ENCODE data around the gene CARD14.

The CARD14 gene

DNA sequence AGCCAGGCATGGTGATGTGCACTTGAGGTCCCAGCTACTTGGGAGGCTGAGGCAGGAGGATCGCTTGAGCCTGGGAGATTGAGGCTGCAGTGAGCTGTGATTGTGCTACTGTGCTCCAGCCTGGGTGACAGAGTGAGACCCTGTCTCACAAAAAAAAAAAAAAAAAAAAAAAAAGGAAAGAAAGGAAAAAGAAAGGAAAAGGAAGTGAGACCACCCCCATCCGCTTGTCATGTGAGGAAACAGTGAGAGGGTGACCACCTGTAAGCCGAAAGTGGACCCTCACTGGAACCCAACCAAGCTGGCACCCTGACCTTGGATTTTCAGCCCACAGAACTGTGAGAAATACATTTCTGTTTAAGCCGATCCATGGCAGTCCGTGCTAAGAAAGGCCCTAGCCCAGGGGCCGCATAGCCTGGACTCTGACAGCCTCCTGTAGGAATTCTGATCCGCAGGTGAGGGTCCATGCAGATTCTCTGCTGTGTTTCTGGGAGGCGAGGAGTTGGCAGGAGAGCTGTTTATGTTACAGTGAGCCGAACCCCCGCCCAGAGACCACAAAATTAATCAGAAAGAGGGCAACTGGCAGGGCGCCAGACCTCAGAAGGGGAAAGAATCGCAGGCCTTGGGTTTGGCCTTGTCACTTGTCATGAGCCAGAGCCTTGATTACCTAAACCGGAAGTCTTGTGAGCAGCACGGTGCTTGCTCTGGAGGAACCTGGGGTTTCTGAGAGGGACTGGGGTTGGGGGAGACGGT, 49.4 kb downstream of the CARD14 start:
- peak overlapping the region; percentile 72 for H3K4me3 ChIP-seq (ENCODE audit: low read length)
- peak; percentile 84 for DNase-seq (ENCODE audit: low read depth, low spot score)

DNA sequence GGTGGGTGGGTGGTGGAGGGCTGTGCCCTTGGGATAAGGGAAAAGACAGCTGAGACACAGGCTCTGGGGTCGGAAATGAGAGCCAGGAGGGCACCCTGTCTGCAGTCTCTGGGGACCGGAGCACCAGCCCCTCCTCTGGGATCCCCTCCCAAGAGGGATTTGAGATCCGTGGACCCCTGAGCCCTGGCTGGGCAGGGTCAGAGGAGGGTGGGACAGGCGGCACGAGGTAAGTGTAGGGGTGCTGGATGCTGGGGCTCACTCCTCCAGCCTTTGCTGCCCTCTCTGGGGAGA, 49.9 kb downstream of the CARD14 start:
- peak overlapping the region; percentile 72 for H3K4me3 ChIP-seq (ENCODE audit: low read length)
- no peak for DNase-seq (ENCODE audit: low read depth, low spot score)

DNA sequence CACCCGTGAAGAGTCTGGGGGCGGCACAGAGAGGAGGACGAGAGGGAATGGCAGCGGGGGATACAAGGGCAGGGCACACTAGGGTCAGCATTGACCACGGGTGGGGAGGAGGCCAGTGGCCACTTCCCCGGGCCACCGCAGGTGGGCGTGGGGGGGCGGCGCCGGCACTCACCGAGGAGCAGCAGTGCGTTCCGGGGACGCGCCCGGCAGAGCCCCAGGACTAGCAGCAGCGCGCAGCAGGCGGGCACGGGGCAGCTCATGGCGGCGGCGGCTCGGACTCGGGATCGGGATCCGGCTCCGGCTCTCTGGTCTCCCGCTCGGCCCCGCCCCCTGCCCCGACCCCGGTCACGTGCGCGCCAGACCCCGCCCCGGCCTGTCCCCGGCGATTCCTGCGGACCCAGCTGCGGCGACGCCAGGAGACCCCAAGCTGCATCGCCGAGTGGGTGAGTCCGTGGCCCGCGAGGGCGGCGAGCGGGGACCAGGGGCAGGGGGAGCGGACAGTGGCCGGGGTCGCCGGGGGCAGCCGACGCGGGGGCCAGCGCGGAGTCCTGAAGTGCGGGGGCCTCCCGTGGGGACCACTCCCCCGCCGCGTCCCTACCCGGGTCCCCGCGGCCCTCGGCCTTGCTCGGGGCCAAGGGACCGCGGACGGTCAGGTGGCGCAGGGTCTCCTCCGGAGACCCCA, 50.4 kb downstream of the CARD14 start, which contains the start of the genes SGSH and SLC26A11:
SGSH (minus strand) TSS at position 280 of the 682 bp plus-strand sequence; CDS start at position 260, 20 bp downstream.
SLC26A11 (plus strand) TSS at position 374 of the 682 bp plus-strand sequence. CDS start 1,134 bp downstream, outside the sequence.
- peak within 1 kb of the TSS; percentile 72 for H3K4me3 ChIP-seq (ENCODE audit: low read length)
- DNase-seq (ENCODE audit: low read depth, low spot score), result no peak

DNA sequence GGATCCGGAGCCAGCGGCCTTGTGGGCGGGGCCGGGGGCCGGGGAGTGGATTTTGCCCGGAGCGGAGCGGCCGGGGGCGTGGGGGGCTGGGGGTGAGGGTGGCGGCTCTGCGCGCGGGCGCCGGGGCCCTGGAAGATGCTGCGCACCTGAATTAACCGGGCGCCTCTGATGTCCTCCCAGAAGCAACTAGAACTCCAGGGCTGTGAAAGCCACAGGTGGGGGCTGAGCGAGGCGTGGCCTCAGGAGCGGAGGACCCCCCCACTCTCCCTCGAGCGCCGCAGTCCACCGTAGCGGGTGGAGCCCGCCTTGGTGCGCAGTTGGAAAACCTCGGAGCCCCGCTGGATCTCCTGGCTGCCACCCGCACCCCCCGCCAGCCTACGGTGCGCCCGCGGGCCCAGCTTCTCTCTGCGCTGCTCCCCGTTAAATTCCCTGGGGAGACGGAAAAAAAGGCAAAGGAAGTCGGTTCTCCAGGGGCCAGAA, 50.9 kb downstream of the CARD14 start:
- peak overlapping the region; percentile 72 for H3K4me3 ChIP-seq (ENCODE audit: low read length)
- no peak for DNase-seq (ENCODE audit: low read depth, low spot score)

DNA sequence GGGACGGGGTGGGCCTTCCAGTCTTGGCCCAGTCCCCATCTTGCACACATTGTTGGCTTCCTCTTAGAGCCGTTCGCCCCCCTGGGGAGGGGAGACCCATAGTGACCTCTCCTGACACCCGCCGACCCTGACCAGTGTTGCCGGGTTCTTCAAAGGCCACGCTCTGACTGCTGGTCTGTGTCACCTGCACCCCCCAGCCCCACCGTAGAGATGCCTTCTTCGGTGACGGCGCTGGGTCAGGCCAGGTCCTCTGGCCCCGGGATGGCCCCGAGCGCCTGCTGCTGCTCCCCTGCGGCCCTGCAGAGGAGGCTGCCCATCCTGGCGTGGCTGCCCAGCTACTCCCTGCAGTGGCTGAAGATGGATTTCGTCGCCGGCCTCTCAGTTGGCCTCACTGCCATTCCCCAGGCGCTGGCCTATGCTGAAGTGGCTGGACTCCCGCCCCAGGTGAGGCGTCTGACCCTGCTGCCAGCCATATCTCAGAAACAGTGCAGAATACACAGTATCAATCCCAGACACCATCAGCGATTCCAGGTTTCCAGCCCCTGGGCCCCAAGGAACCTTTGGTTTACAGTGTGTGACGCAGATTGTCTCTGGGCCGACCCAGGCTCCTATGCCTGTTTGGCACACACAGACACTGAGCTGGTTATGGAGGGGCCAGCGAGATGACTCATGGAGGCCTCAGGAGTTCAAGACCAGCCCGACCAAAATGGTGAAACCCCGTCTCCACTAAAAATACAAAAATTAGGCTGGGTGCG, 51.7 kb downstream of the CARD14 start:
- no peak overlapping the region for H3K4me3 ChIP-seq (ENCODE audit: low read length)
- DNase-seq (ENCODE audit: low read depth, low spot score), result no peak

DNA sequence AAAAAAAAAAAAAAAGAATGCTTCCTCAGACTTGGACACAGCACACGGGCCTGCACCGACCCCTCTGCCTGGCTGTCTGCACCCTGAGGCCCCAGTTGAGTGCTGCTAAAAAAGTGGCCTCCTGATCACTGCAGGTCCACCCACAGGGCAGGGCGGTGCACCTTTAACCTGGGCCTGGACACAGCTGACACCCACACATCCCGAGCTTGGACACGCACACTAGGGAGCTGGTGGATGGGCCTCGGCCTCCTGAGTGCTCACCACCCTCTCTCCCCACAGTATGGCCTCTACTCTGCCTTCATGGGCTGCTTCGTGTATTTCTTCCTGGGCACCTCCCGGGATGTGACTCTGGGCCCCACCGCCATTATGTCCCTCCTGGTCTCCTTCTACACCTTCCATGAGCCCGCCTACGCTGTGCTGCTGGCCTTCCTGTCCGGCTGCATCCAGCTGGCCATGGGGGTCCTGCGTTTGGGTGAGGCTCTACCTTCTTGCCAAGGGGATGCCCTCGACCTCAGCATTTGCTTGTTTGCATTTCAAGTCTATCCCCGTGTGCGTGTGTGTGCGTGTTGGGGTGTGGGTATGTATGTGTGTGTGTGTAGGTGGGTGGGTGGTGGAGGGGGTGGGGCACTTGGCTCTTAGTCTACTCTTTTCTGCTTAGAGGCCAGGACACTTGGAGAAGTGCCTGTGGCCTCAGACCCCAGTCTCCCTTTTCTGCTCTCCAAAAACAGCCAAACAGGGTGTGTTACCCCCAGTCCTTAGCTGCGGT, 52.7 kb downstream of the CARD14 start:
- no peak overlapping the region for H3K4me3 ChIP-seq (ENCODE audit: low read length)
- no peak for DNase-seq (ENCODE audit: low read depth, low spot score)

DNA sequence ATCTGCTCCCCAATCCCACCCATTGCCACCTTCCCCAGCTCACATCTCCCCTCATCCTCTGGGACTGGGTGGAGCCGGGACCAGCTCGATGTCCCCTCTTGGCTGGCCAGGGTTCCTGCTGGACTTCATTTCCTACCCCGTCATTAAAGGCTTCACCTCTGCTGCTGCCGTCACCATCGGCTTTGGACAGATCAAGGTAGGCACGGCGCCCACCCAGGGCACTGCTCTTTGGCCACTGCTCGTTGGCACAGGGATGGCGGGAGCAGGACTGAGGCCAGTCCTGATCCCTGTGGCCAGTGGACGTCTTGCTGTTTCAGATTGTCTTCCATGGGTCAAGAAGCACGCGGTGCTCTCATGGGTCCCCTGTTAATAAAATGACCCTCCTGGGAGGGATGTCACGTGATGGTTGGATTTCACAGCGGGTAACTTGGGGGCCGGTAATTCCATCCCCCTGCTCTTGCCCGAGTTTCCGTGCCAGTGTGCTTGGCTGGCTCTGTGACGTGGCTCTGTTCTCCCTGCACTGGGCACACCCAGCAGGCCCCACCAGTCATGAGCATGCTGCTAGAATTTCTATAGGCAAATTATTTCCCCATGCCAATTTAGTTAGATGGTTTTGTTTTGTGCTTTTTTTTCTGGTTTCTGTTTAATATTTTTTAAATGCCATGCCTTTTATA, 53.4 kb downstream of the CARD14 start:
- no peak for DNase-seq (ENCODE audit: low read depth, low spot score)
- no peak overlapping the region for H3K4me3 ChIP-seq (ENCODE audit: low read length)

DNA sequence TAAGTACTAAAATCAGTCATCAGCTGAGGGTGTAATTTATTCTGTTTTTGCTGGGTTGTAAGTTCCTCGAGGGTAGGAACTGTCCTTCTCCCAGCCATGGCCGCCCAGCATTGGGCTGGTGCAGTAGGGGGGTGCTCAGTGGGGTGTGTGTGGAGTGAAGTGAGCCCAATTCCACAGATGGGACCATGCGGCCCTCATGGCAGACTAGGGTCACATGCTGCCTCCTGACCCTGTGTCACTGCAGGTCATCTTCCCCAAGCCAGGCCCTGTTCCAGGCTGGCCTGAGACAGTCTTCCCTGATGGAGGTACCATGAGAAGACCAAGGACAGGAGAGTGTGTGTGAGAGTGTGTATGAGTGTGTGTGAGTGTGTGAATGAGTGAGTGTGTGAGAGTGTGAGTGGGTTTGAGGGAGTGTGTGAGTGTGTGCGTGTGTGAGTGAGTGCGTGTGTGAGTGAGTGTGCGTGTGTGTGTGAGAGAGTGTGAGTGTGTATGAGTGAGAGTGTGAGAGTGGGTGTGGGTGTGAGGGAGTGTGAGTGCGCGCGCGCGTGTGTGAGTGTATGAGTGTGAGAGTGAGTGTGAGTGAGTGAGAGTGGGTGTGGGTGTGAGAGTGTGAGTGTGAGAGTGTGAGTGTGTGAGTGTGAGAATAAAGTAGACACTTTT, 54.1 kb downstream of the CARD14 start:
- DNase-seq (ENCODE audit: low read depth, low spot score), result no peak
- no peak overlapping the region for H3K4me3 ChIP-seq (ENCODE audit: low read length)

DNA sequence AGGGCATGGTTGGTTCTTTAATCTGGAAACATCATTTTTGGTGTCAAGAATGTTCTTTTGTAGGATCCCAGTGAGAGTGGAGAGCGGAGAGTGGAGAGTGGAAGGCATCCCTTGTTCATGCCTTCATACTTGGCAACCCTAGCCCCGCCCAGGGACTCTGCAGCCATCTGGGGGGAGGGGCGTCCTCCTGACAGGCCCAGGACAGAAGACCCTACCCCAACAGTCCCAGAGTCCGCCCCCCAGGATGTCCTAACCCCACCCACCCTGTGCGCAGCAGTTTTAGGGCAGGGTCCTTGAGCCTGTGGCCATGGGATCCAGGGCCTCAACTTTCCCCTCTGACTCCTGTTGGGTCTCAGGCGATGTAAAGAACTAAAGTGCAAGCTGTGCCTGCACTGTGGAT, 54.9 kb downstream of the CARD14 start:
- no peak for DNase-seq (ENCODE audit: low read depth, low spot score)
- H3K4me3 ChIP-seq (ENCODE audit: low read length), result no peak overlapping the region

DNA sequence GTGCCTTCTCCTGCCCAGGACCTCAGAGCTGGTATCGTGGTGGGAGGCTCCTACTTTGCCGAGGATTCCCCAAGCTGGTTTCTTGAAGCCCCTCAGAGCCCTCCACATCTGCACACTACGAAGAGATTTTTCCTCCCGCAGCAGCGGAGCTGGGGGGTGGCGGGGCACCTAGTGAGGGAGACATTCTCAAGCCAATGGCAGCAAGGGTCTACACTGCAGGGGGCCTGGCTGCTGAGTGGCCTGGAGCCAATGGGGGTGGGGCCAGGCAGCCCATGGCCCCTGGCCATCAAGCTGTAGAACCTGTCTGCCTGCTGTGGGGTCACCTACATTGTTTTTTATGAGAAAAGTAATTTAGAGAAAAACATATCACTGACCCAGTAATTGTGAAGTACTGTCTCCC, 55.4 kb downstream of the CARD14 start:
- no peak overlapping the region for H3K4me3 ChIP-seq (ENCODE audit: low read length)
- no peak for DNase-seq (ENCODE audit: low read depth, low spot score)

DNA sequence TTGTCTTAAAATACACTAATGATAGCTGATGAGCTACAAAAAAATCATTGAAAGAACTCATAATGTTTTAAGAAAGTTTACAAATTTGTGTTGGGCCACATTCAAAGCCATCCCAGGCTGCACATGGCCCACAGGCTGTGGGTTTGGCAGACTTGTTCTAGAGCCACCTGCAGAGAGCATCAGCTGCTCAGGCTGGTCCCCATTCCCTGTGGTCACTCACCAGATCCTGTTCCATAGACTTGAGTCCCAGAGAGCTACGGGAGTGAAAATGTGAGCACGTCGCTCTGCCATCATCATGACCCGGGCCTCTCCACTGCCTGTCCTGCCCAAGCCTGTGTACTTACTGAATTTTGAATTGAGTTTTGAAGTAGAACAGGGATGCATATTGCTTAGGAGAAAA, 57.3 kb downstream of the CARD14 start:
- H3K4me3 ChIP-seq (ENCODE audit: low read length), result no peak overlapping the region
- DNase-seq (ENCODE audit: low read depth, low spot score), result no peak

DNA sequence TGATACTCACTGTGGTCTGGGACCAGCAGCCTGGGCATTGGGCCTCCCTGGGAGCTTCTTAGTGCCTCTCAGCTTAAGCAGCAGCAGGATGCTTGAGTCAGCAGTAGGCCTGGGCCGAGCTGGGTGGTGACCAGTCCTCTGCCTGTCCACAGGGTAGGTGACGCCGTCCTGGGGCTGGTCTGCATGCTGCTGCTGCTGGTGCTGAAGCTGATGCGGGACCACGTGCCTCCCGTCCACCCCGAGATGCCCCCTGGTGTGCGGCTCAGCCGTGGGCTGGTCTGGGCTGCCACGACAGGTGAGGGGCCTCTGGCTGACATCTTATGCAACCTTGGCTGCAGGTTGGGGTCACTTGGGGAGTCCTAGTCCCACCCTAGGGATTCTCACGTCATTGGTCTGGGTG, 57.8 kb downstream of the CARD14 start:
- no peak for DNase-seq (ENCODE audit: low read depth, low spot score)
- H3K4me3 ChIP-seq (ENCODE audit: low read length), result no peak overlapping the region

DNA sequence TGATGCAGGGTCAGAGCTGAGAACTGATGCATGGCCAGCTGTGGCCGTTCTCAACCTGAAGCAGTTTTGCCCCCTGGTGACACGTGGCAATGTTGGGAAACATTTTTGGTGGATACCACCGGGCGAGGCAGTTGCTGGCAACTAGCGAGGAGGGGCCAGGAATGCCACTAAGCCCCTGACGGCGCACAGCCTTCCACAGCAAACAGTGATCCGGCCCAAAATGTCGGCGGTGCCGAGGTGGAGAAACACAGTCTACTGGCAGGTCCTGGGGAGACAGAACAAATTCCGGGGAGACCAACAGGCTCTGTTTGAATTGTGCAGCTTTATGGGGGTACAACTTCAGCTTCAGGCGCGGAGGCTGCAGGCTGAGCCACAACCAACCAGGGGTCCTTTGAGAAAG, 58.6 kb downstream of the CARD14 start:
- DNase-seq (ENCODE audit: low read depth, low spot score), result no peak
- no peak overlapping the region for H3K4me3 ChIP-seq (ENCODE audit: low read length)

DNA sequence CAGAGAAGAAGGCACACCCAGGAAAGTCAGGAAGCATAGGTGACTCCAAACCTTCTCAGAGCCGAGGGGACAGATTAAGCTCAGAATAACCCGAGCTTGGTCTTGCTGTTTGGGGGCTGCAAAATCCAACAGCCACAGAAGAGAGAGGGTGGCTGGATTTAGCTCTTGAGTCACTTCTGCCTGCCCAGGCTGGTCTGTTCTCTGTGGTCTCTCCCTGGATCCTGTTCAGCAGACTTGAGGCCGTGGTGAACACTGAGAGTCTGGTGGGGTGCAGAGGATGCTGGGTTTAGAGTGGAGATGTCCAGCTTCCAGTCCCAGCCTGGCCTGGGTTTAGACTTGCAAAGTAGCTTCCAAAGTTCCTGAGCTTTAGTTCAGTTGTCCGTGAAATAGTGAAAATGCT, 59.2 kb downstream of the CARD14 start:
- no peak for DNase-seq (ENCODE audit: low read depth, low spot score)
- no peak overlapping the region for H3K4me3 ChIP-seq (ENCODE audit: low read length)

DNA sequence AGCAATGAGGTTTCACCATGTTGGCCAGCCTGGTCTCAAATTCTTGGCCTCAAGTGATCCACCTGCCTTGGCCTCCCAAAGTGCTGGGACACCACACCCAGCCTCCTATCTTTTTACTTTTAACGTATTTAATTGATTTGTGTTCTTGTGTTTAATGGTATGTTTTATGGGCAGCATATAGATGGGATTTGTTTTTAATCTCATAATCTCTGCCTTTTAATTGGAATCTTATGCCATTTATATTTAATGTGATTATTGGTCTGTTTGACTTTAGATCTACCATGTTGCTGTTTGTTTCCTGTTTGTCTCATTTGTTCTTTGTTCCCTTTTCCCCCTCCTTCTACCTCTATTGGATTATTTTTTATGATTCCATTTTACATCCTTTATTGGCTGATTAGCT, 62.6 kb downstream of the CARD14 start:
- H3K4me3 ChIP-seq (ENCODE audit: low read length), result no peak overlapping the region
- DNase-seq (ENCODE audit: low read depth, low spot score), result no peak

DNA sequence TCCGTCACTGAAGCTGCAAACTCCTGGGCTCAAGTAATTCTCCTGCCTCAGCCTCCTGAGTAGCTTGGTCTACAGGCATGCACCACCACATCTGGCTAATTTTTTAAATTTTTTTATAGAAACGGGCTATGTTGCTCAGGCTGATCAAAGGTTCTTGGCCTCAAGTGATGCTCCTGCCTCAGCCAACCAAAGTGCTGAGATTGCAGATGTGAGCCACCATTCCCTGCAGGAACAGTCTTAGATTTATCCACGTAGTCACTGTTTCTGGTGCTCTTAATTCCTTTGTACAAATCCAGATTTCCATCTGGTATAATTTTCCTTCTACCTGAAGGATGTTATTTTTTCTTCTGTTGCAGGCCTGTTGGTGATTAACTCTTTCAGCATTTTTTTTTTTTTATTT, 63.4 kb downstream of the CARD14 start:
- DNase-seq (ENCODE audit: low read depth, low spot score), result no peak
- no peak overlapping the region for H3K4me3 ChIP-seq (ENCODE audit: low read length)

DNA sequence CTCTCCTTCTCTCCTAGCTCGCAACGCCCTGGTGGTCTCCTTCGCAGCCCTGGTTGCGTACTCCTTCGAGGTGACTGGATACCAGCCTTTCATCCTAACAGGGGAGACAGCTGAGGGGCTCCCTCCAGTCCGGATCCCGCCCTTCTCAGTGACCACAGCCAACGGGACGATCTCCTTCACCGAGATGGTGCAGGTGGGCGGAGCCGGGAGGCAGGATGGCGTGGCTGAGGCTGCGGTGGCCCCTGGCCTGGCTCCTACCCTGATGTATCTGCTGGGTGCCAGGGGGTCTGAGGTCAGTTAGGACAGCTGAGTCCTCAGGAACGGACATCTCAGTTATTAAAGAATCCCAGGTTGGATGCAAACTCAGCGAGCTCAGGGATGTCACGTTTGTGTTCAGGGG, 67.1 kb downstream of the CARD14 start:
- no peak for DNase-seq (ENCODE audit: low read depth, low spot score)
- no peak overlapping the region for H3K4me3 ChIP-seq (ENCODE audit: low read length)

DNA sequence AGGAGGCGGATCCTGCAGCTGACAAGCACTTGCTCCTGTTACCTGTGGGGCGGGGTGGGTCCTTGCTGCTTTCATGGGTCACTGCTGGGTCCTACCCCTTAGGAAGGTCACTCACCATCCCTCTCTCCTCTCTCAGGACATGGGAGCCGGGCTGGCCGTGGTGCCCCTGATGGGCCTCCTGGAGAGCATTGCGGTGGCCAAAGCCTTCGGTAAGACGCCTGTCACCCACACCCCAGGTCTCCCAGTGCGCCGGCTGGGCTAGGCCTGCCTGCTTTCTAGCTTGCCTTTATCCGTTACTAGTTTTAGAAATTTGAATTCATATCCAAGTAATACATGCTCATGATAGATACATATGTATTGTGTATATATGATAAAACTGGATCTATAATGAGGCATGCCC, 67.6 kb downstream of the CARD14 start:
- no peak overlapping the region for H3K4me3 ChIP-seq (ENCODE audit: low read length)
- DNase-seq (ENCODE audit: low read depth, low spot score), result no peak
